IMR-90 (cell line): ENCODE results near the gene SWAP70. TPM values are rescaled to one million over a fixed set of nuclear protein-coding genes. Genes with fewer than 3 reads are reported as not detected.
"Not testable (repeated sequence)": the region's sequence is repeated elsewhere in the genome, so short reads cannot be mapped to it uniquely, and the experiment has no call there.

Experiments
- ATAC-seq: fragments of 200-7000 bp; cut with Tn5 transposase; 2 replicates; pipeline ENCODE4 v1.9.1; 2020; ENCODE audit warnings: low read depth, mild to moderate bottlenecking, moderate library complexity
- BruUV-seq: library from RNA; stranded (reverse); fragments of 400-500 nt; replicated peaks from 2 replicates; lab custom pipeline; 2021; lab: Mats Ljungman, UMichigan
- CTCF ChIA-PET: fragments of 300-600 bp; formaldehyde crosslinking; extraction: SDS; loops from one replicate; lab custom pipeline; 2021; ENCODE audit warnings: antibody characterized with exemption; lab: Yijun Ruan, JAX
- POLR2A ChIA-PET: fragments of 300-600 bp; sonication (Branson Sonifier 250); formaldehyde crosslinking; loops from one replicate; lab custom pipeline; 2022; ENCODE audit warnings: antibody characterized with exemption; ENCODE audit not compliant: unreplicated experiment; lab: Charles Lee
- DNase-seq: peaks from one replicate; pipeline ENCODE4 v3.0.0; 2013
- H2AFZ ChIP-seq: replicated peaks from 2 replicates; pipeline ENCODE3; 2013; ENCODE audit warnings: low read length, mild to moderate bottlenecking; ENCODE audit not compliant: poor library complexity
- H2AK5ac ChIP-seq: 2 replicates; pipeline ENCODE4 v1.6.1; 2013; ENCODE audit warnings: low read depth, low read length, inconsistent platforms
- H2AK9ac ChIP-seq: replicated peaks from 2 replicates; pipeline ENCODE3; 2013; ENCODE audit warnings: mild to moderate bottlenecking, low read depth, low read length, moderate library complexity; ENCODE audit not compliant: poor library complexity
- H2BK120ac ChIP-seq: 2 replicates; pipeline ENCODE4 v1.6.1; 2013; ENCODE audit warnings: low read depth, low read length, inconsistent platforms
- H2BK15ac ChIP-seq: 3 replicates; pipeline ENCODE4 v1.6.1; 2013; ENCODE audit warnings: low read depth, low read length, inconsistent platforms
- H2BK20ac ChIP-seq: 2 replicates; pipeline ENCODE4 v1.6.1; 2013; ENCODE audit warnings: low read depth, mild to moderate bottlenecking, inconsistent platforms, low read length, moderate library complexity
- H2BK5ac ChIP-seq: 2 replicates; pipeline ENCODE4 v1.6.1; 2013; ENCODE audit warnings: mild to moderate bottlenecking, low read depth, low read length, inconsistent platforms; ENCODE audit not compliant: poor library complexity, severe bottlenecking
- H3K14ac ChIP-seq: replicated peaks from 2 replicates; pipeline ENCODE4 v1.6.1; 2013; ENCODE audit warnings: low read depth, low read length, inconsistent platforms
- H3K18ac ChIP-seq: 2 replicates; pipeline ENCODE4 v1.6.1; 2013; ENCODE audit warnings: low read depth, low read length, control low read depth
- H3K23ac ChIP-seq: 2 replicates; pipeline ENCODE4 v1.6.1; 2013; ENCODE audit warnings: low read depth, low read length, inconsistent platforms
- H3K27ac ChIP-seq: 2 replicates; pipeline ENCODE4 v1.5.1; 2013; ENCODE audit warnings: mild to moderate bottlenecking, control low read depth, low read length; ENCODE audit not compliant: insufficient read depth
- H3K27me3 ChIP-seq: 2 replicates; pipeline ENCODE4 v1.6.1; 2013; ENCODE audit warnings: low read length; ENCODE audit not compliant: control insufficient read depth, insufficient read depth
- H3K36me3 ChIP-seq: 2 replicates; pipeline ENCODE4 v1.6.1; 2013; ENCODE audit warnings: low read length, mixed read lengths; ENCODE audit not compliant: control insufficient read depth, insufficient read depth
- H3K4ac ChIP-seq: 2 replicates; pipeline ENCODE4 v1.6.1; 2013; ENCODE audit warnings: low read depth, low read length, inconsistent platforms
- H3K4me1 ChIP-seq: 2 replicates; pipeline ENCODE4 v1.6.1; 2013; ENCODE audit warnings: low read length, mixed read lengths; ENCODE audit not compliant: control insufficient read depth, insufficient read depth
- H3K4me2 ChIP-seq: 2 replicates; pipeline ENCODE4 v1.6.1; 2013; ENCODE audit warnings: low read depth, mild to moderate bottlenecking, control low read depth, low read length, moderate library complexity
- H3K4me3 ChIP-seq: 2 replicates; pipeline ENCODE4 v1.5.1; 2013; ENCODE audit warnings: low read depth, mild to moderate bottlenecking, control low read depth, low read length, moderate library complexity; ENCODE audit not compliant: insufficient read depth
- H3K56ac ChIP-seq: 2 replicates; pipeline ENCODE4 v1.6.1; 2013; ENCODE audit warnings: low read length, inconsistent platforms; ENCODE audit not compliant: insufficient read depth; ENCODE audit errors: extremely low read depth
- H3K79me1 ChIP-seq, 2 experiments: 2 replicates each; pipeline ENCODE4 v1.6.1; 2013; ENCODE audit warnings: low read length in 2 of 2, inconsistent platforms in 1 of 2, low read depth in 1 of 2
- H3K9ac ChIP-seq: 2 replicates; pipeline ENCODE4 v1.6.1; 2013; ENCODE audit warnings: low read depth, low read length, control low read depth
- H3K9me1 ChIP-seq: 2 replicates; pipeline ENCODE4 v1.6.1; 2013; ENCODE audit warnings: low read length, inconsistent platforms; ENCODE audit not compliant: insufficient read depth
- H3K9me3 ChIP-seq: 2 replicates; pipeline ENCODE4 v1.6.1; 2013; ENCODE audit warnings: low read length; ENCODE audit not compliant: control insufficient read depth, insufficient read depth
- H4K20me1 ChIP-seq: 2 replicates; pipeline ENCODE4 v1.6.1; 2013; ENCODE audit warnings: low read length, inconsistent platforms; ENCODE audit not compliant: insufficient read depth
- H4K5ac ChIP-seq: 2 replicates; pipeline ENCODE4 v1.6.1; 2013; ENCODE audit warnings: mild to moderate bottlenecking, low read depth, low read length, control low read depth
- H4K8ac ChIP-seq, 2 experiments: 2 replicates each; pipeline ENCODE4 v1.6.1; 2013; ENCODE audit warnings: low read depth in 2 of 2, low read length in 2 of 2, control low read depth in 1 of 2, inconsistent platforms in 1 of 2
- H4K91ac ChIP-seq: 2 replicates; pipeline ENCODE4 v1.6.1; 2013; ENCODE audit warnings: low read depth, low read length, inconsistent platforms; ENCODE audit not compliant: insufficient read depth
- WGBS, 2 experiments: methylation state at CpG; one replicate each; pipeline versions ENCODE4 v1.1.5 to v1.1.7; 2013; ENCODE audit warnings: missing lambda C conversion rate in 2 of 2; ENCODE audit not compliant: insufficient read length in 1 of 2; ENCODE audit errors: extremely low coverage in 2 of 2; 5-methylcytosine and 5-hydroxymethylcytosine counted together
- dilution Hi-C: fragments of 300-500 bp; cut with HindIII; formaldehyde crosslinking; loops from one replicate; pipeline ENCODE4 v1.14.3; 2018; ENCODE audit warnings: low sequenced_read_pairs; ENCODE audit not compliant: unreplicated experiment
- in situ Hi-C: fragments of 300-500 bp; cut with MboI; formaldehyde crosslinking; loops from 3 replicates; pipeline ENCODE4 v1.14.3; 2019; ENCODE audit warnings: low sequenced_read_pairs, inconsistent platforms, mixed read lengths
- intact Hi-C: fragments of 100-400 bp; cut with micrococcal nuclease; formaldehyde crosslinking; loops from 2 replicates; pipeline ENCODE4 v1.10.0; 2022
- polyA plus RNA-seq, 3 experiments: library from polyadenylated mRNA; depleted of rRNA; stranded (reverse); fragments of >200 nt; gene quantifications; 2 replicates each; pipeline ENCODE4 v1.2.3, GENCODE V29; 2012; ENCODE audit warnings: low replicate concordance in 1 of 3
- total RNA-seq: library from RNA; depleted of rRNA; stranded (reverse); fragments of >200 nt; gene quantifications from 2 replicates; pipeline ENCODE4 v1.2.3, GENCODE V29; 2012

Gene SWAP70
- total and polyA plus RNA-seq, 2 of the 4 experiments (the other 2 are of a cell fraction), result 15.5 to 19.9 TPM

GRCh38 chr11:9695228-9695627 lies 31.4 kb downstream of the SWAP70 start:
- H4K91ac ChIP-seq, H3K4ac ChIP-seq, POLR2A ChIA-PET, dilution Hi-C loops, H4K8ac ChIP-seq, H3K9me3 ChIP-seq, H2BK120ac ChIP-seq, H2AFZ ChIP-seq, H3K9ac ChIP-seq, H3K27ac ChIP-seq, in situ Hi-C loops, H3K23ac ChIP-seq, H2AK9ac ChIP-seq, H2BK5ac ChIP-seq, H3K27me3 ChIP-seq, H3K4me2 ChIP-seq, intact Hi-C loops, H3K14ac ChIP-seq, H3K18ac ChIP-seq, BruUV-seq, H2AK5ac ChIP-seq, H4K5ac ChIP-seq, CTCF ChIA-PET, H3K4me1 ChIP-seq, DNase-seq, H2BK15ac ChIP-seq, H3K56ac ChIP-seq, ATAC-seq, H2BK20ac ChIP-seq, H3K4me3 ChIP-seq: not testable (repeated sequence)
- peaks cover 13% of the 10 kb centered on the region for H3K36me3 ChIP-seq
- H3K79me1 ChIP-seq, result peaks cover 39 to 55% of the 10 kb centered on the region in 2 experiments
- H4K20me1 ChIP-seq, result peaks cover 21% of the 10 kb centered on the region; the same call in 1 of the 2 replicates
- H3K9me1 ChIP-seq, result peaks cover 12% of the 10 kb centered on the region
- 100% methylated on average over 2 of the region's 8 CpGs; no CpG with 5 or more reads in 1 of the 2 experiments for WGBS, 2 experiments
